ENCODE results near the gene WDR47. TPM values are rescaled to one million over a fixed set of nuclear protein-coding genes. Genes with fewer than 3 reads are reported as not detected.
A peak's percentile ranks its signal among the peaks of the same experiment; 100 is the strongest.
"Not testable (repeated sequence)": the region's sequence is repeated elsewhere in the genome, so short reads cannot be mapped to it uniquely, and the experiment has no call there.

WDR47 gene
- polyA plus RNA-seq, 3 donors from 2014 or later, result 6.0 to 8.0 (median 7.5) TPM

DNA sequence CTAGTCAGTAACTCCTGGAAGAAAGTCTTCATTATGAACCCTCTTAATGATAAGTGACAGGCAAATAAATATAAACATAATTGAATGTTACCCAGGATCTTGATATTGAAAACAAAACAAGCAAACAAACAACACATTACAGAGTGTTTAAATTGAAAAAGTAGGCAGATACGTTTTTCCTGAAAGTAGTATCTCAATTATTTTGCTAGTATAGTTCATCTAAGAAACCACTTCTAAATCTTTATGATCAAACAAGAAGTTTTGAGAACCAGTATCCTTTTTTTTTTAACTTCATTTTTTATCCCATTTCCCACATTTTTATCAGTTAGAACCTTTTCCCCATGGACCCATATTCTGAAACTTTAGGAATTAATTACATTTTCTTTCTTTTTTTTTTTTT lies 3.7 kb upstream of the WDR47 start:
- Mint-ChIP-seq H3K27ac (no peak overlapping the region), H3K36me3 (no peaks in the 10 kb centered on the region), H3K4me1 (peaks cover 10 to 12% of the 10 kb centered on the region in 2 donors), H3K9me3 (no peaks in the 10 kb centered on the region), H3K27me3 (ENCODE audit: low read depth in 3 of 3) (peaks cover 4 to 15% (median 12%) of the 10 kb centered on the region in 3 donors), H3K4me3 (no peak overlapping the region)
- no peak for DNase-seq

DNA sequence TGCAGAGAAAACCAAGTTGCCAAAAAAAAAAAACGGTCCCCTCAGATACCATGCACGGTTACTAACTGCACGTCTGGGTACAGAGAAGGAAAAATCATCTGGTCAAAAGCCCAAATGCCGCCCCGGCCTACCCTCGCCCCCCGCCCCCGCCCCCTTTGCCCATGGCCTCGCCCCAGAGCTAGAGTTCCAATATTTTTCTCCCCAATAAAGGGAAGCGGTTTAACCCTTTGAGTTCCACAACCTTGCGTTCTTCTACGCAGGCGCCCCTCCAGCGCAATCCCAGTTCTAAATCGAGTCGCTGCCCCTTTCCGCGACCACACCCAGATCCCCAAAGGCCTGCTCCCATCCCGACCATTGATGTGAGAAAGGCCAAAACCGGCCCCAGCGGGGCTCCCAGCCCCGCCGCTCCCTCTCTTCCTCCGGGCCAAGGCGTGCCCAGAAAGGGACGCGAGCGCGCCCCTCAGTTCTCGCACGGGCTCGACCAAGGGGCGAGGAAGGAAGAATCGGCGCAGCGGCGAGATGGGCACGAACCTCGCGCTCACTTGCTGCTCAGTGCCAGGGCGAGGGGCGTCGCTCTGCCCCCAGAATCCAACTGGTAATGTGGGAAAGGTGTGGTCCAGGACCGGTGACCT lies 797 bp downstream of the WDR47 start:
- Mint-ChIP-seq H3K27ac (peak overlapping the region; percentile 66 to 96 (median 94)), H3K9me3 (no peaks in the 10 kb centered on the region), H3K4me3 (peak overlapping the region; percentile 87 to 96 (median 94)), H3K27me3 (ENCODE audit: low read depth in 3 of 3) (peaks cover 2 to 15% (median 8%) of the 10 kb centered on the region in 3 donors), H3K4me1 (peaks cover 16 to 19% of the 10 kb centered on the region in 2 donors), H3K36me3 (no peaks in the 10 kb centered on the region)
- no peak for DNase-seq

DNA sequence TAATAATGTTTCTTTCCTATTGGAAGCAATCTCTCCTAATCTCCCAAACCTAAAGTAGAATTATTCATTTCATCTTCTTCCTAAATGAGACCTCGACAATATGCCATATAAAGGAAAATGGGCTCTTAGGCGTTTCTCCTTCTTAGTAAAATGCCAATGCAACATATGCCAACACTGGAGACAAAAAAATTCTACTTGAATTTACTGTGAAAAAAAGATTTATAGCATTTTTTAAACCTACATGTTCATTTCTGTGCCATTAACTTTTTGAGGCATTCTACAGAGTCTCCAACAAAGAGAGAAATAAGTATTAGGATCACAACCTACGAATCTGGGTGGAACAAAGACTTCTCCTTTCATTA lies 1.3 kb downstream of the WDR47 start:
- no peak for DNase-seq

DNA sequence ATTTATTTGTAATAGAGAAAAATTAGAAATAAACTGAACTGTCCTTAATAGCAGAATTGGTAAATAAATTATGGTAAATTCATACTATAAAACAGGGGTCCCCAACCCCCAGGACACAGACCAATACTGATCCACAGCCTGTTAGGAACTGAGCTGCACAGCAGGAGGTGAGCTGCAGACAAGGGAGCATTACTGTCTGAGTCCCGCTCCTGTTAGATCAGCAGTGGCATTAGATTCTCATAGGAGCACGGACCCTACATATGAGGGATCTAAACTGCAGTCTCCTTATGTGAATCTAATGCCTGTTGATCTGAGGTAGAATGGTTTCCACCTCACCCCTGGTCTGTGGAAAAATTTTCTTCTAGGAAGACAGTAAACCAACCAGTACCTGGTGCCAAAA lies 7.5 kb downstream of the WDR47 start:
- H3K27me3 Mint-ChIP-seq (ENCODE audit: low read depth in 3 of 3), result peaks cover 0 to 4% (median 0%) of the 10 kb centered on the region in 3 donors
- DNase-seq, result no peak
- peaks cover 0 to 1% of the 10 kb centered on the region in 2 donors for H3K4me1 Mint-ChIP-seq
- no peaks in the 10 kb centered on the region for H3K36me3 Mint-ChIP-seq
- H3K27ac Mint-ChIP-seq, result no peak overlapping the region
- H3K9me3 Mint-ChIP-seq, result no peaks in the 10 kb centered on the region
- H3K4me3 Mint-ChIP-seq, result no peak overlapping the region

More for the DNA sequence above, 1.3 kb downstream of the WDR47 start:
- H3K27ac Mint-ChIP-seq, result peak overlapping the region; percentile 51 to 96 (median 94)
- peaks cover 2 to 15% (median 8%) of the 10 kb centered on the region in 3 donors for H3K27me3 Mint-ChIP-seq (ENCODE audit: low read depth in 3 of 3)
- no peaks in the 10 kb centered on the region for H3K36me3 Mint-ChIP-seq
- H3K9me3 Mint-ChIP-seq, result no peaks in the 10 kb centered on the region
- H3K4me1 Mint-ChIP-seq, result peaks cover 16 to 19% of the 10 kb centered on the region in 2 donors
- peak overlapping the region; percentile 87 to 96 (median 94) for H3K4me3 Mint-ChIP-seq

DNA sequence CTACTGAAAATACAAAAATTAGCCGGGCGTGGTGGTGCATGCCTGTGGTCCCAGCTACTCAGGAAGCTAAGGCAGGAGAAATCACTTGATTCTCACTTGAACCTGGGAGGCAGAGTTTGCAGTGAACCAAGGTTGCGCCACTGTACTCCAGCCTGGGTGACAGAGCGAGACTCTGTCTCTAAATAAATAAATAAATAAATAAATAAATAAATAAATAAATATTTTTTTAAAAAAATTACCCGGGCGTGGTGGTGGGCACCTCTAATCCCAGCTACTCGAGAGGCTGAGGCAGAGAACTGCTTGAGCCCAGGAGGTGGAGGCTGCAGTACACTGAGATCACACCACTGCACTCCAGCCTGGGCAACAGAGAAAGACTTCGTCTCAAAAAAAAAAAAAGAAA lies 12.4 kb downstream of the WDR47 start:
- not testable (repeated sequence) for DNase-seq; H3K4me1 Mint-ChIP-seq; H3K9me3 Mint-ChIP-seq; H3K36me3 Mint-ChIP-seq; H3K27ac Mint-ChIP-seq; H3K27me3 Mint-ChIP-seq (ENCODE audit: low read depth in 3 of 3); H3K4me3 Mint-ChIP-seq

DNA sequence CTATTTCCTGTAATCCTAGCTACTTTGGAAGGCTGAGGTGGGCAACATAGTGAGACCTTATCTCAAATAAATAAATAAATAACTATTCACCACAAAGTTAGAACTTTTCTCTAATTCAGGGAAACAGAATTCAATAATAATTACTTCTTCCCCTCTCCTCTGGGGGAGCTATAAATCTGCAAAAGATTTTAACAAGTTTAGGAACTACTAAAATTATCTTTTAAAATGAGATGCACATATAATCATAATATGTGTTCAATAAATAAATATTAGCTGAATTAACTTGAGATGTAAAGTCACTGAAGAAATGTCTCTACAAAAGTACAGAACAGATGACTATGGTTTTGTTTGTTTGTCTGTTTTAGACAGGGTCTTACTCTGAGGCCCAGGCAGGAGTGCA lies 14.1 kb downstream of the WDR47 start:
- no peak overlapping the region for H3K27ac Mint-ChIP-seq
- no peaks in the 10 kb centered on the region for H3K36me3 Mint-ChIP-seq
- H3K9me3 Mint-ChIP-seq, result peaks cover 0 to 4% (median 0%) of the 10 kb centered on the region in 6 donors
- H3K4me1 Mint-ChIP-seq, result peaks cover 0 to under 1% of the 10 kb centered on the region in 2 donors
- no peaks in the 10 kb centered on the region for H3K27me3 Mint-ChIP-seq (ENCODE audit: low read depth in 3 of 3)
- peak in 1 of 3 donors; percentile 5 for DNase-seq
- no peak overlapping the region for H3K4me3 Mint-ChIP-seq

DNA sequence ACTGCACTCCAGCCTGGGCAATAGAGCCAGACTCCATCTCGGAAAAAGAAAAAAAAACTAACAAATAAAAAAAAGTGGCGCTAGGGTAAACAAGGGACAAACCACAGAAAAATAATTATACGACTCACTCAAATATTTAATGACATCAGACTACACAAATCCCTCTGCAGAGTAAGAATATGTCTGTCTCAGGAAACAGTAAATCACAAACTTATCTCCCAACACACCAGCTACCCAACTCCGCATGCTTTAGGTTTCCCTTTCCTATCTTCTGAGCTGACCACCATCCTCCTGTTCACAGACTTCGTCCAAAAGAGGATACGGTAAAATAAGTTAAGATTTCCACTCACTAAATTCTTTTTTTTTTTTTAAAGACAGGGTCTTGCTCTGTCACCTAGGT lies 16.2 kb downstream of the WDR47 start:
- Mint-ChIP-seq H3K36me3 (peaks cover 0 to 6% (median 3%) of the 10 kb centered on the region in 3 donors), H3K4me1 (no peaks in the 10 kb centered on the region), H3K9me3 (peaks cover 0 to 4% (median 0%) of the 10 kb centered on the region in 6 donors), H3K27ac (no peak overlapping the region), H3K27me3 (ENCODE audit: low read depth in 3 of 3) (no peaks in the 10 kb centered on the region), H3K4me3 (no peak overlapping the region)
- DNase-seq, result no peak

DNA sequence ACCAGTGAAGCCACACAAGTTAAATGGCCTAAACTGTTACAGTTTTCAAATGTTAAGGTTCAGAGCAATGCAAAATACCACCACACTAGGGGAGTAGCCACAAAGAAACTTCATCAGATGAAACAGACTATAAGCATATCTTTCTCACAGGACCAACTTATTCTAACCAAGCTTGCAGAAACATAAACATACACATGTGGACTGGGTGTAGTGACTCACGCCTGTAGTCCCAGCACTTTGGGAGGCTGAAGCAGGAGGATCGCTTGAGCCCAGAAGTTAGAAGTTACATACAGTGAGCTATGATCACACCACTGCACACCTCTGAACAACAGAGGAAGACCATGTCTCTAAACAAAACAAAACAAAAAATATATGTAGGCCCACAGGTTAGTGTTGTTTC lies 17.3 kb downstream of the WDR47 start:
- peaks cover 0 to 4% (median 0%) of the 10 kb centered on the region in 6 donors for H3K9me3 Mint-ChIP-seq

DNA sequence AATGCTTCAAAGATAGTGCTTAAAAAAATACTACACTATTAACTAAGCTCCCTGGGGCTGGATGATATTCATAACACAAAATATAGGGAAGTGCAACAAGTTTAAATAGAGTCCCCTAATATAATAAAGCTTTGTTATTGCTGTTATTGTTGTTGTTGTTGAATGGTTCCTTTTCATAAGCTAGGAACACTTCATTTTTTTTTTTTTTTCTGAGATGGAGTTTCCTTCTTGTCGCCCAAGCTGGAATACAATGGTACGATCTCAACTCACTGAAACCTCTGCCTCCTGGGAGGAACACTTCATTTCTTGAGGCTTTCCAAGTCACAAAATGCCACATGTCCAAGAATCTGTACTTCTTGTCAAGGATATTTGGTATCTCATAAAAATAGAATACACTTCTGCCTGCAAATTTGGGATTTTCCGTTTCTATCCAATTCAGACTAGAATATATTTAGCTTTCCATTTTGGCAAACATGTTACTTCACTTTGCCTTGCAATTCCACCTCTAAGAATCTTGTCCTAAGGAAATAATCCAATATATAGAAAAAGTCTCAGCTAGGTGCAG lies 21.1 kb downstream of the WDR47 start:
- DNase-seq, result no peak
- H3K27me3 Mint-ChIP-seq (ENCODE audit: low read depth in 3 of 3), result no peaks in the 10 kb centered on the region
- H3K4me3 Mint-ChIP-seq, result no peak overlapping the region
- peaks cover 19 to 25% (median 22%) of the 10 kb centered on the region in 3 donors for H3K36me3 Mint-ChIP-seq
- H3K9me3 Mint-ChIP-seq, result peaks cover 0 to 6% (median 4%) of the 10 kb centered on the region in 6 donors
- no peaks in the 10 kb centered on the region for H3K4me1 Mint-ChIP-seq
- H3K27ac Mint-ChIP-seq, result no peak overlapping the region

More for the DNA sequence above, 17.3 kb downstream of the WDR47 start:
- H3K27ac Mint-ChIP-seq, result no peak overlapping the region
- H3K27me3 Mint-ChIP-seq (ENCODE audit: low read depth in 3 of 3), result no peaks in the 10 kb centered on the region
- peaks cover 1 to 7% (median 4%) of the 10 kb centered on the region in 3 donors for H3K36me3 Mint-ChIP-seq
- DNase-seq, result no peak
- H3K4me1 Mint-ChIP-seq, result no peaks in the 10 kb centered on the region
- H3K4me3 Mint-ChIP-seq, result no peak overlapping the region

DNA sequence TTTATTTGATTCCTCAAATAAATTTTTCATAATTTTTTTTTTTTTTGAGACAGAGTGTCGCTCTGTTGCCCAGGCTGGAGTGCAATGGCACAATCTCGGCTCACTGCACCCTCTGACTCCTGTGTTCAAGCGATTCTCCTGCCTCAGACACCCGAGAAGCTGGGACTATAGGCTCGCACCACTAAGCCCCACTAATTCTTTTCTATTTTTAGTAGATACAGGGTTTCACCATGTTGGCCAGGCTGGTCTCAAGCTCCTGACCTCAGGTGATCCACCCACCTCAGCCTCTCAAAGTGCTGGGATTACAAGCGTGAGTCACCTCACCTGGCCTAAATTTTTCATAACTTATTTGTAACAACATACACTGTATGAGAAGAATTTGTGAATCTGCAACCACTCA lies 24.2 kb downstream of the WDR47 start:
- not testable (repeated sequence) for H3K4me1 Mint-ChIP-seq; H3K27me3 Mint-ChIP-seq (ENCODE audit: low read depth in 3 of 3); H3K9me3 Mint-ChIP-seq; H3K27ac Mint-ChIP-seq; DNase-seq; H3K4me3 Mint-ChIP-seq
- H3K36me3 Mint-ChIP-seq, result peaks cover 22 to 39% (median 28%) of the 10 kb centered on the region in 3 donors

DNA sequence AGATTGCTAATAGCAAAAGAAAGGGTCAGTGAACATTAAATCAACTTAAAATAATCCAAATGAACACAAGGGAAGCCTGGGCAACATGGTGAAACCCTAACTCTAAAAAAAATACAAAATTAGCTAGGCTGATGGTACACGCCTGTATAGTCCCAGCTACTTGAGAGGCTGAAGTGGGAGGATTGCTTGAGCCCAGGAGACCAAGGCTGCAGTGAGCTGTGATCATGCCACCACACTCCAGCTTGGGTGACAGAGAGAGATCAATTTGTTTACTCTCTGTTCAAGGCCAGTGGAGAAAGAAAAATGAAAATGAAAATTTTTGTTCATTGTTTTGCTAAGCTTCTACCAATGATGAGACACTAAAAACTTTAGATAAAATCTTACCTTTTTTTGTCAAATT lies 24.8 kb downstream of the WDR47 start:
- H3K4me1 Mint-ChIP-seq, result no peaks in the 10 kb centered on the region
- no peak overlapping the region for H3K4me3 Mint-ChIP-seq
- H3K9me3 Mint-ChIP-seq, result peaks cover 0 to 6% (median 4%) of the 10 kb centered on the region in 6 donors
- H3K27me3 Mint-ChIP-seq (ENCODE audit: low read depth in 3 of 3), result no peaks in the 10 kb centered on the region
- H3K27ac Mint-ChIP-seq, result no peak overlapping the region
- DNase-seq, result no peak
- H3K36me3 Mint-ChIP-seq, result peaks cover 22 to 37% (median 28%) of the 10 kb centered on the region in 3 donors

DNA sequence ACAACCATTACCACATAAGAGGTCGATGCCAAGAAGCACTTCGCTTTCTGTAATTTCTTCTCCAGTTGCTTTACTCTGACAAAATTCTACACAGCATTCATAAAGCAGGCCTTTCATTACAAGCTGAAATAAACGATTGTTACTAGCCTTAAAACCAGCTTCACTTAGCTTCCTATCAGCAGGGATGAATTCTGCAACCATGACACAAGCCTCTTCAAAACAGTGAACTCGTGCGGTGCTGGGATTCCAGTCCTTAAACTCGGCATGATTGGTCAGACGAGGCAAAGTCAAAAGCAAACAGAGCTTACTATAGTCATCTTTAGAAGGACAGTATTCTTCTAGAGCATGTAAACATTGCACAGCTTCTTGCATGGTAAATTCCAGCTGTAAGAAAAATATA lies 30.6 kb downstream of the WDR47 start:
- no peak overlapping the region for H3K27ac Mint-ChIP-seq
- DNase-seq, result no peak
- H3K4me1 Mint-ChIP-seq, result no peaks in the 10 kb centered on the region
- H3K27me3 Mint-ChIP-seq (ENCODE audit: low read depth in 3 of 3), result no peaks in the 10 kb centered on the region
- H3K4me3 Mint-ChIP-seq, result no peak overlapping the region
- peaks cover 13 to 28% (median 21%) of the 10 kb centered on the region in 3 donors for H3K36me3 Mint-ChIP-seq
- H3K9me3 Mint-ChIP-seq, result peaks cover 0 to 4% (median 0%) of the 10 kb centered on the region in 6 donors

DNA sequence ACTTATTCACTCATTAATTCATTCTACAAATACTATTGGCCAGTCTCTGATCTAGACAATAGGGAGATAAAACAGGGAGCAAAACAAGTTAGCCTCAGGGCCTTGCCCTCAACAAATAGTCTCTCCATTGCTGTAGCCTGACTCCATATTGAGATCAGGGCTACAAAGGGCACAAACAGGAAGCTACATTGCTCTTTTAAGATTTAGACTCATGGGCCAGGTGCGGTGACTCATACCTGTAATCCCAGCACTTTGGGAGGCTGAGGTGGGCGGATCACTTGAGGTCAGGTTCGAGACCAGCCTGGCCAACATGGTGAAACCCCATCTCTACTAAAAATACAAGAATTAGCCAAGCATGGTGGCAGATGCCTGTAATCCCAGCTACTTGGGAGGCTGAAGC lies 45.3 kb downstream of the WDR47 start:
- not testable (repeated sequence) for H3K9me3 Mint-ChIP-seq; H3K27me3 Mint-ChIP-seq (ENCODE audit: low read depth in 3 of 3); H3K27ac Mint-ChIP-seq; H3K4me1 Mint-ChIP-seq; H3K4me3 Mint-ChIP-seq; DNase-seq
- peaks cover 34 to 57% (median 39%) of the 10 kb centered on the region in 3 donors for H3K36me3 Mint-ChIP-seq

DNA sequence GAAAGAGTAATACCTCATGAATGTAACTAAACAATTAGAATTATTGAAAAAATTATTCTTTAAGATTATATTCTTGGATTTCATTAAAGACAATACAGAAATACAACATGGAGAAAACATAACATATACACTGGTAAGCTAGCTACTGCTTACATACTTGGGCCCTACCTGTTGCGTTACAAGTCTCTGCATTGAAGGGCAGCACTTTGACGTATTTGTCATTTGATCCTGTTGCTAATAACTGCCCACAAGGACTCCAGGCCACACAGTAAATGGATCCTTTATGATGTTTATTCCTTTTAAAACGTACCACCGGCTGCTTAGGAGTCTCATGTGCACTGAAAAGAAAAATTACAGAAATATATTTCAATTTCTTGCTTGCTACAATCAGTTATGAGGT lies 58.8 kb downstream of the WDR47 start:
- H3K4me3 Mint-ChIP-seq, result no peak overlapping the region
- H3K9me3 Mint-ChIP-seq, result no peaks in the 10 kb centered on the region
- no peak overlapping the region for H3K27ac Mint-ChIP-seq
- DNase-seq, result no peak
- peaks cover 0 to 3% (median 0%) of the 10 kb centered on the region in 3 donors for H3K27me3 Mint-ChIP-seq (ENCODE audit: low read depth in 3 of 3)
- H3K36me3 Mint-ChIP-seq, result peaks cover 21 to 39% (median 25%) of the 10 kb centered on the region in 3 donors
- H3K4me1 Mint-ChIP-seq, result no peaks in the 10 kb centered on the region
